SK-N-SH (cell line): ENCODE data around the gene PACSIN1. TPM values are rescaled to one million over a fixed set of nuclear protein-coding genes. Genes with fewer than 3 reads are reported as not detected.

Experiments used
- CTCF ChIA-PET: fragments of 300-600, 350-600 bp; formaldehyde crosslinking; extraction: SDS; loops from one replicate; lab custom pipeline; 2021; lab: Yijun Ruan, JAX
- POLR2A ChIA-PET: fragments of 350-600 bp; sonication (Branson Sonifier 250); formaldehyde crosslinking; extraction: SDS; loops from one replicate; lab custom pipeline; 2020; ENCODE audit warnings: antibody characterized with exemption, inconsistent platforms; lab: Yijun Ruan, JAX
- DNase-seq: peaks from one replicate; pipeline ENCODE4 v3.0.0; 2012
- H2AFZ ChIP-seq: fragments of 200-600 bp; sonication (generic); 2 replicates; pipeline ENCODE4 v1.8.1; 2016; ENCODE audit warnings: antibody characterized with exemption, mild to moderate bottlenecking, low read depth
- H3F3A ChIP-seq: fragments of 200-600 bp; sonication (generic); replicated peaks from 2 replicates; pipeline ENCODE3; 2016; ENCODE audit warnings: antibody characterized with exemption, mild to moderate bottlenecking; ENCODE audit not compliant: insufficient read depth
- H3K27ac ChIP-seq, 2 experiments: fragments of 200-500 bp in 1 of 2; fragments of 200-600 bp in 1 of 2; sonication (Bioruptor generic) in 1 of 2; sonication (generic), shearing (Covaris generic) in 1 of 2; 2 replicates each; pipeline versions ENCODE4 v1.5.1 to v1.6.1; 2014 to 2016; ENCODE audit warnings: low read depth in 2 of 2, inconsistent platforms in 1 of 2, low read length in 1 of 2, mild to moderate bottlenecking in 1 of 2, mixed read lengths in 1 of 2
- H3K27me3 ChIP-seq: fragments of 200-600 bp; sonication (generic), shearing (Covaris generic); 2 replicates; pipeline ENCODE4 v1.6.1; 2016; ENCODE audit warnings: mixed run types; ENCODE audit not compliant: insufficient read depth
- H3K36me3 ChIP-seq, 2 experiments: fragments of 200-500 bp in 1 of 2; fragments of 200-600 bp in 1 of 2; sonication (Bioruptor generic) in 1 of 2; sonication (generic) in 1 of 2; replicated peaks in 1 of 2; 2 replicates each; pipeline versions ENCODE3 to v1.5.1; 2014 to 2016; ENCODE audit warnings: low read length in 1 of 2, mild to moderate bottlenecking in 1 of 2; ENCODE audit not compliant: insufficient read depth in 2 of 2, control insufficient read depth in 1 of 2
- H3K4me1 ChIP-seq, 2 experiments: fragments of 200-500 bp in 1 of 2; fragments of 200-600 bp in 1 of 2; sonication (Bioruptor generic) in 1 of 2; sonication (generic), shearing (Covaris generic) in 1 of 2; 2 replicates each; pipeline versions ENCODE4 v1.5.1 to v1.6.1; 2014 to 2016; ENCODE audit warnings: low read depth in 1 of 2, low read length in 1 of 2, mixed run types in 1 of 2; ENCODE audit not compliant: insufficient read depth in 2 of 2, control insufficient read depth in 1 of 2
- H3K4me2 ChIP-seq: fragments of 200-600 bp; sonication (generic), shearing (Covaris generic); 2 replicates; pipeline ENCODE4 v1.6.1; 2017; ENCODE audit warnings: mixed run types
- H3K4me3 ChIP-seq, 2 experiments: fragments of 200-500 bp in 1 of 2; fragments of 200-600 bp in 1 of 2; sonication (Bioruptor generic) in 1 of 2; sonication (generic), shearing (Covaris generic) in 1 of 2; 2 replicates each; pipeline versions ENCODE4 v1.5.1 to v1.8.1; 2014 to 2016; ENCODE audit warnings: low read depth in 2 of 2, inconsistent platforms in 1 of 2, low read length in 1 of 2, mild to moderate bottlenecking in 1 of 2, mixed read lengths in 1 of 2, moderate library complexity in 1 of 2
- H3K79me2 ChIP-seq: fragments of 200-600 bp; sonication (generic); 2 replicates; pipeline ENCODE4 v1.8.1; 2017; ENCODE audit warnings: mild to moderate bottlenecking; ENCODE audit not compliant: insufficient read depth
- H3K9ac ChIP-seq: fragments of 200-600 bp; sonication (generic); 2 replicates; pipeline ENCODE4 v1.6.1; 2017; ENCODE audit warnings: mixed run types
- H3K9me2 ChIP-seq: fragments of 200-600 bp; sonication (generic); 2 replicates; pipeline ENCODE4 v1.6.1; 2017; ENCODE audit warnings: mixed run types
- H3K9me3 ChIP-seq: fragments of 200-600 bp; sonication (generic); 2 replicates; pipeline ENCODE4 v1.6.1; 2017; ENCODE audit warnings: mixed run types, mild to moderate bottlenecking, moderate library complexity
- H4K20me1 ChIP-seq: fragments of 200-600 bp; sonication (generic); 2 replicates; pipeline ENCODE4 v1.6.1; 2017; ENCODE audit warnings: mild to moderate bottlenecking, mixed run types; ENCODE audit not compliant: insufficient read depth
- ELF1 ChIP-seq: IDR thresholded peaks from 2 replicates; pipeline ENCODE4 v1.4.0; 2012
- EP300 ChIP-seq, 2 experiments: IDR thresholded peaks; 2 replicates each; pipeline versions ENCODE4 v1.4.0 to v1.6.1; 2012; ENCODE audit warnings: borderline replicate concordance in 1 of 2, low read depth in 1 of 2, low read length in 1 of 2
- FOSL2 ChIP-seq: IDR thresholded peaks from 2 replicates; pipeline ENCODE4 v1.4.0; 2012; ENCODE audit warnings: low read depth, mild to moderate bottlenecking, moderate library complexity, borderline replicate concordance
- FOXJ3 ChIP-seq: sonication (generic); formaldehyde crosslinking; IDR thresholded peaks from 2 replicates; pipeline ENCODE4 v1.5.1; 2020; ENCODE audit warnings: mild to moderate bottlenecking, missing genetic modification reagents
- FOXM1 ChIP-seq: IDR thresholded peaks from 2 replicates; pipeline ENCODE4 v1.4.0; 2012; ENCODE audit warnings: low read depth, mild to moderate bottlenecking
- IRF3 ChIP-seq: fragments of 150-350 bp; IDR thresholded peaks from 2 replicates; pipeline ENCODE4 v1.6.1; 2016; ENCODE audit warnings: mild to moderate bottlenecking, low read depth, low read length
- JUND ChIP-seq: IDR thresholded peaks from 2 replicates; pipeline ENCODE4 v1.4.0; 2012
- RAD21 ChIP-seq: IDR thresholded peaks from 2 replicates; pipeline ENCODE4 v1.6.1; 2012; ENCODE audit warnings: mild to moderate bottlenecking, low read length
- RCOR1 ChIP-seq: fragments of 150-350 bp; IDR thresholded peaks from 2 replicates; pipeline ENCODE4 v1.6.1; 2017; ENCODE audit warnings: antibody characterized with exemption, low read length
- RFX5 ChIP-seq: IDR thresholded peaks from 2 replicates; pipeline ENCODE4 v1.6.1; 2012; ENCODE audit warnings: mild to moderate bottlenecking, improper control_type of control experiment, low read length
- RXRA ChIP-seq: IDR thresholded peaks from 2 replicates; pipeline ENCODE4 v1.4.0; 2012; ENCODE audit warnings: low read depth, mild to moderate bottlenecking, borderline replicate concordance
- TCF12 ChIP-seq: IDR thresholded peaks from 2 replicates; pipeline ENCODE4 v1.4.0; 2012
- USF1 ChIP-seq: IDR thresholded peaks from 2 replicates; pipeline ENCODE4 v1.4.0; 2012; ENCODE audit warnings: low read depth, borderline replicate concordance
- USF2 ChIP-seq: fragments of 150-350 bp; IDR thresholded peaks from 2 replicates; pipeline ENCODE4 v1.6.1; 2017; ENCODE audit warnings: antibody characterized with exemption, low read length, low read depth, borderline replicate concordance
- ZBTB33 ChIP-seq: IDR thresholded peaks from 2 replicates; pipeline ENCODE4 v1.4.0; 2012; ENCODE audit warnings: low read depth, borderline replicate concordance
- WGBS: methylation state at CpG from one replicate; pipeline ENCODE4 v1.1.6; 2017; ENCODE audit warnings: low lambda C conversion rate; 5-methylcytosine and 5-hydroxymethylcytosine counted together
- polyA plus RNA-seq, 3 experiments: library from polyadenylated mRNA; depleted of rRNA; stranded (reverse); fragments of >200 nt; gene quantifications; 2 replicates each; pipeline ENCODE4 v1.2.3, GENCODE V29; 2012
- TF ChIP-seq, protein P1 (sequence below): fragments of 200-600 bp; sonication (generic); IDR thresholded peaks from 2 replicates; pipeline ENCODE4 v1.6.1; 2017; ENCODE audit warnings: antibody characterized with exemption, mild to moderate bottlenecking, moderate library complexity

PACSIN1 gene
- polyA plus RNA-seq, 1 of the 3 experiments (the other 2 are of a cell fraction): 0.05 TPM

GRCh38 chr6:34523441-34524206, 57.7 kb downstream of the PACSIN1 start:
- Histone ChIP-seq H3K27me3 (no peaks in the 10 kb centered on the region), H3K4me3 (no peak overlapping the region), H3K4me2 (no peak overlapping the region), H2AFZ (no peak overlapping the region), H3K4me1 (peaks cover 4 to 21% of the 10 kb centered on the region in 2 experiments; a peak in 1 of 4 replicates), H3K9ac (no peak overlapping the region), H4K20me1 (no peaks in the 10 kb centered on the region), H3F3A (no peaks in the 10 kb centered on the region), H3K36me3 (no peaks in the 10 kb centered on the region), H3K27ac (no peak overlapping the region), H3K9me3 (no peaks in the 10 kb centered on the region), H3K79me2 (no peaks in the 10 kb centered on the region), H3K9me2 (no peaks in the 10 kb centered on the region)
- DNase-seq: no peak
- no peak for TF ChIP-seq RAD21
- TF ChIP-seq FOXJ3 (CRISPR knock-in tag): no peak
- TF ChIP-seq ZBTB33: no peak
- TF ChIP-seq, protein P1, sequence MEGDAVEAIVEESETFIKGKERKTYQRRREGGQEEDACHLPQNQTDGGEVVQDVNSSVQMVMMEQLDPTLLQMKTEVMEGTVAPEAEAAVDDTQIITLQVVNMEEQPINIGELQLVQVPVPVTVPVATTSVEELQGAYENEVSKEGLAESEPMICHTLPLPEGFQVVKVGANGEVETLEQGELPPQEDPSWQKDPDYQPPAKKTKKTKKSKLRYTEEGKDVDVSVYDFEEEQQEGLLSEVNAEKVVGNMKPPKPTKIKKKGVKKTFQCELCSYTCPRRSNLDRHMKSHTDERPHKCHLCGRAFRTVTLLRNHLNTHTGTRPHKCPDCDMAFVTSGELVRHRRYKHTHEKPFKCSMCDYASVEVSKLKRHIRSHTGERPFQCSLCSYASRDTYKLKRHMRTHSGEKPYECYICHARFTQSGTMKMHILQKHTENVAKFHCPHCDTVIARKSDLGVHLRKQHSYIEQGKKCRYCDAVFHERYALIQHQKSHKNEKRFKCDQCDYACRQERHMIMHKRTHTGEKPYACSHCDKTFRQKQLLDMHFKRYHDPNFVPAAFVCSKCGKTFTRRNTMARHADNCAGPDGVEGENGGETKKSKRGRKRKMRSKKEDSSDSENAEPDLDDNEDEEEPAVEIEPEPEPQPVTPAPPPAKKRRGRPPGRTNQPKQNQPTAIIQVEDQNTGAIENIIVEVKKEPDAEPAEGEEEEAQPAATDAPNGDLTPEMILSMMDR: no peak
- TF ChIP-seq TCF12: no peak
- no peak for TF ChIP-seq RFX5
- no peak for TF ChIP-seq EP300 (IDR thresholded peaks at IDR 0.05; ENCODE audit: borderline replicate concordance in 1 of 2, low read depth in 1 of 2, low read length in 1 of 2)
- TF ChIP-seq RXRA: no peak
- no peak for TF ChIP-seq ELF1
- TF ChIP-seq FOXM1: no peak
- TF ChIP-seq IRF3: no peak
- TF ChIP-seq USF2: no peak
- no peak for TF ChIP-seq JUND
- no peak for TF ChIP-seq FOSL2
- no peak for TF ChIP-seq USF1
- TF ChIP-seq RCOR1: no peak
- POLR2A ChIA-PET: no interaction called here
- CTCF ChIA-PET: interaction anchor here (1.7 kb wide), 1 partner anchor 85 kb away, joined by 9 read pairs; no protein-coding TSS in a partner anchor
- 89% methylated on average over 4 of the region's 8 CpGs for WGBS
